Common myeloid progenitor, CD34-positive (primary cell): ENCODE results near the gene GPR137B.

Experiments
- CTCF ChIA-PET: fragments of 350-600 bp; sonication (Branson Sonifier 250); formaldehyde crosslinking; loops from one replicate; lab custom pipeline; 2021; ENCODE audit warnings: antibody characterized with exemption; lab: Charles Lee
- POLR2A ChIA-PET: fragments of 350-600 bp; sonication (Branson Sonifier 250); formaldehyde crosslinking; loops from one replicate; lab custom pipeline; 2021; ENCODE audit warnings: antibody characterized with exemption; lab: Charles Lee
- DNase-seq, 3 donors: peaks; one replicate each; pipeline versions ENCODE4 v3.0.0 to v3.0.0-alpha.2; 2013
- H3K27ac ChIP-seq, 2 experiments: 1 replicate in 1 of 2; 2 replicates in 1 of 2; pipeline ENCODE4 v1.7.0; 2013; ENCODE audit warnings: inconsistent platforms in 2 of 2, low read length in 2 of 2, mild to moderate bottlenecking in 2 of 2, low read depth in 1 of 2, moderate library complexity in 1 of 2; ENCODE audit not compliant: severe bottlenecking in 2 of 2, insufficient read depth in 1 of 2, poor library complexity in 1 of 2
- H3K27me3 ChIP-seq, 5 experiments: replicated peaks in 2 of 5; 1 replicate in 3 of 5; 2 replicates in 2 of 5; pipeline versions ENCODE4 v1.6.1 to v1.7.0; 2013; ENCODE audit warnings: low read length in 4 of 5, mild to moderate bottlenecking in 2 of 5, moderate library complexity in 2 of 5, inconsistent platforms in 1 of 5; ENCODE audit not compliant: insufficient read depth in 5 of 5, control insufficient read depth in 4 of 5
- H3K36me3 ChIP-seq, 4 experiments: 1 replicate in 2 of 4; 2 replicates in 2 of 4; pipeline versions ENCODE4 v1.6.1 to v1.7.0; 2013; ENCODE audit warnings: low read length in 3 of 4, control low read depth in 1 of 4, mild to moderate bottlenecking in 1 of 4; ENCODE audit not compliant: control insufficient read depth in 4 of 4, insufficient read depth in 4 of 4
- H3K4me1 ChIP-seq, 4 experiments: 1 replicate in 3 of 4; 2 replicates in 1 of 4; pipeline versions ENCODE4 v1.6.1 to v1.7.1; 2013; ENCODE audit warnings: low read length in 3 of 4, mild to moderate bottlenecking in 3 of 4, control low read depth in 1 of 4, inconsistent platforms in 1 of 4, moderate library complexity in 1 of 4; ENCODE audit not compliant: control insufficient read depth in 4 of 4, insufficient read depth in 4 of 4; ENCODE audit errors: control extremely low read depth in 1 of 4
- H3K4me3 ChIP-seq, 7 experiments: 1 replicate in 4 of 7; 2 replicates in 3 of 7; pipeline versions ENCODE4 v1.5.1 to v1.7.0; 2013; ENCODE audit warnings: mild to moderate bottlenecking in 7 of 7, low read length in 6 of 7, moderate library complexity in 6 of 7, inconsistent platforms in 2 of 7, low read depth in 2 of 7, control low read depth in 1 of 7; ENCODE audit not compliant: insufficient read depth in 4 of 7, control insufficient read depth in 1 of 7; ENCODE audit errors: extremely low read depth in 1 of 7
- H3K9me3 ChIP-seq, 5 experiments: 1 replicate in 4 of 5; 2 replicates in 1 of 5; pipeline versions ENCODE4 v1.6.1 to v1.7.1; 2013; ENCODE audit warnings: low read length in 4 of 5, mild to moderate bottlenecking in 2 of 5, inconsistent platforms in 1 of 5, low read depth in 1 of 5, moderate library complexity in 1 of 5; ENCODE audit not compliant: control insufficient read depth in 4 of 5, insufficient read depth in 2 of 5; ENCODE audit errors: control extremely low read depth in 1 of 5
- whole genome bisulfite sequencing: methylation state at CpG from one replicate; pipeline ENCODE4 v1.1.5; 2013; ENCODE audit not compliant: insufficient coverage; 5-methylcytosine and 5-hydroxymethylcytosine counted together

Gene GPR137B

DNA sequence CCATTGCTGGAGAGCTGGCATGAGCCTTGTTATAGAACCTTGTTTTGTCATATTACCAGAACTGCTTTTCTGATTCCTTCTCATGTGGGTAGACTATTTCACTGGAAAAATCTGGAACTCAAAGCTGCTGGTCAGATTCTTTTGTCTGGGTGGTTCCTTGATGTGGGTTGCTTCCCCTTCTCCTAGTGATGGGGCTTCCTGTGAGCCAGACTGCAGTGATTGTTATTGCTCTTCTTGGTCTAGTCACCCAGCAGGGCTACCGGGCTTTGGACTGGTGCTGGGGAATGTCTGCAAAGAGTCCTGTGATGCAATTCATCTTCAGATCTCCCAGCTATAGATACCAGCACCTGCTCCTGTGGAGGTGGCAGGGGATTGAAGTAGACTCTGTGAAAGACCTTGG lies 59.4 kb downstream of the GPR137B start:
- WGBS, result no CpG with 5 or more reads among the region's 1 CpG

DNA sequence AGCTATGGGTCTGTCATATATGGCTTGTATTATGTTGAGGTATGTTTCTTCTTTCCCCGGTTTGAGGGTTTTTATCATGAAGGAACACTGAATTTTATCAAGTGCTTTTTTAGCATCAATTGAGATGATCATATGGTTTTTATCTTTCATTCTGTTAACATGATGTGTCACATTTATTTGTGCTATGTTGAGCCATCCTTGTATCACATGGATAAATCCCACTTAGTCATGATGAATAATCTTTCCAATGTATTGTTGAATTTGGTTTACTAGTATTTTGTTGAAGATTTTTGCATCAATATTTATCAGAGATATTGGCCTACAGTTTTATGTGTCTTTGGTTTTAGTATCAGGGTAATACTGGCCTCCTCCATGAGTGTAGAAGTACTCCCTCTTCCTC lies 61.7 kb downstream of the GPR137B start:
- H3K9me3 ChIP-seq, result peaks cover 4 to 36% (median 15%) of the 10 kb centered on the region in 5 experiments
- no peaks in the 10 kb centered on the region for H3K27me3 ChIP-seq
- no peak overlapping the region for H3K27ac ChIP-seq
- 40% methylated on average over 1 of the region's 1 CpG for WGBS
- H3K4me1 ChIP-seq, result no peaks in the 10 kb centered on the region
- peaks cover 3 to 58% (median 16%) of the 10 kb centered on the region in 4 experiments for H3K36me3 ChIP-seq
- DNase-seq, result no peak
- ChIA-PET POLR2A (no interaction called here), CTCF (no interaction called here)
- H3K4me3 ChIP-seq, result no peak overlapping the region

More for the DNA sequence above, 59.4 kb downstream of the GPR137B start:
- H3K27ac ChIP-seq, result no peak overlapping the region
- ChIA-PET CTCF (no interaction called here), POLR2A (no interaction called here)
- no peaks in the 10 kb centered on the region for H3K4me1 ChIP-seq
- peaks cover 3 to 63% (median 12%) of the 10 kb centered on the region in 4 experiments for H3K36me3 ChIP-seq
- no peaks in the 10 kb centered on the region for H3K27me3 ChIP-seq
- no peak for DNase-seq
- H3K4me3 ChIP-seq, result peak overlapping the region in 1 of 7 experiments; percentile 4
- H3K9me3 ChIP-seq, result peaks cover 6 to 57% (median 20%) of the 10 kb centered on the region in 5 experiments

DNA sequence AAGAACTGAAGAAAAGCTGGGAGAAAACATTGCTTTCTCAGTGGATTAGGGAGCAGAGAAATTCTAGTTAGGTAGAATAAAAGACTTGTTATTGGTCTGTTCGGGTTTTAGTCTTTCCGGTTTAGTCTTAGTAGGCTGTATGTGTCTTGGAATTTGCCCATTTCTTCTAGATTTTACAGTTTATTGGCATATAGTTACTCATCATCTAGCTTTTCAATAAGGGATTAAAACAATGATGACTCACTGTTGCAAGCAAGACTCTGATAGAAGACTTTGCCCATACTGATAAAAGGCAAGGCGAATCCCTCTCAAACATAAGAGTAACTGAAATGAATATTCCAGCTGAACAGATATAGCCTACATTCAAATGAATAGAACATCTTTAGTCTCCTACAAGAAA lies 62.3 kb downstream of the GPR137B start:
- peaks cover 4 to 32% (median 15%) of the 10 kb centered on the region in 5 experiments for H3K9me3 ChIP-seq
- no peak overlapping the region for H3K4me3 ChIP-seq
- no peak overlapping the region for H3K27ac ChIP-seq
- no peaks in the 10 kb centered on the region for H3K27me3 ChIP-seq
- CTCF ChIA-PET, result no interaction called here
- DNase-seq, result no peak
- peaks cover 8 to 61% (median 16%) of the 10 kb centered on the region in 4 experiments for H3K36me3 ChIP-seq
- POLR2A ChIA-PET, result no interaction called here
- no CpG with 5 or more reads among the region's 3 CpGs for WGBS
- H3K4me1 ChIP-seq, result no peaks in the 10 kb centered on the region

DNA sequence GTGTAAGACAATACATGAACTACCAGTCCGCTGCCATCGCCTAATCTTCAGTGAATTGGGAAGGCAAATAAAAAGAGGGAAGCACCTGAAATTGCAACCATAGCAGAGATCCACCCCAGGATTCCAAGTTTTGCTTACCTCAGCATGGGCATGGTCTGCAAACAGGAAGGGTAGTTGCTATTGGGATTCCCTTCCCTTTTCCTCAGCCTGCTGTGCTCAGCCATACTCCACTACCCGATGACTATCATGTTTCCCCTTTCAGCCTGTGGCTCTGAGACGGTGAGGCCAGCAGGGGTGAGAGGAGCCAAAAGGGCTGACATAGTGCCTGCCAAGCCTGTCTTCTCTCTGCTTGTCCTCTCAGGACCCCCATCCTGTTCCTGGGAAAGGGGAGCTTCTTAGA lies 64.2 kb downstream of the GPR137B start:
- WGBS, result 90% methylated on average over 4 of the region's 4 CpGs
- H3K36me3 ChIP-seq, result peaks cover 8 to 58% (median 16%) of the 10 kb centered on the region in 4 experiments

DNA sequence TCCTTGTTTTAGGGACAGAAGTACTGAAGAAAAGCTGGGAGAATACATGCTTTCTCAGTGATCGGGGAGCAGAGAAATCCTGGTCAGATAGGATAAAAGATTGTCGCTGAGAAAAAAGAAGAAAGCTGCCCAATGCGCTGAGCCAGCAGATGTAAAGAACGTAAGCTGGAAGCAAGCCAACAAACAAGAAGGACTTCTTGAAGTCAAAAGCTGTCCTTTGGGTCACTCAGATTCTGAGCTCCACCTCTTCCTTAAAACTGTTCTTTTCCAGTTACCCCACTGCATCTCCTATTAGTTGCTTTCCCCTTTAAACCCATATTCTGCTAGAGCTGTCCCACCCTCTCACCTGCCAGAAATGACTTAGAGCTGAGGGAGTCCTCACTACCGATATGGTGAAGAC lies 64.8 kb downstream of the GPR137B start:
- peaks cover 9 to 52% (median 16%) of the 10 kb centered on the region in 4 experiments for H3K36me3 ChIP-seq
- H3K4me1 ChIP-seq, result no peaks in the 10 kb centered on the region
- POLR2A ChIA-PET, result no interaction called here
- H3K27ac ChIP-seq, result no peak overlapping the region
- no peak overlapping the region for H3K4me3 ChIP-seq
- peaks cover 3 to 10% (median 5%) of the 10 kb centered on the region in 5 experiments for H3K9me3 ChIP-seq
- no peak for DNase-seq
- CTCF ChIA-PET, result interaction anchor here (0.6 to 1.0 kb wide), 2 partner anchors 12 to 313 kb away, joined by 3 read pairs; no protein-coding TSS in a partner anchor
- 100% methylated on average over 4 of the region's 5 CpGs for WGBS
- H3K27me3 ChIP-seq, result no peaks in the 10 kb centered on the region

More for the DNA sequence above, 64.2 kb downstream of the GPR137B start:
- Histone ChIP-seq H3K9me3 (peaks cover 4 to 16% (median 9%) of the 10 kb centered on the region in 5 experiments), H3K27me3 (no peaks in the 10 kb centered on the region), H3K4me1 (no peaks in the 10 kb centered on the region), H3K27ac (no peak overlapping the region), H3K4me3 (no peak overlapping the region)
- DNase-seq, result no peak
- CTCF ChIA-PET, result interaction anchor here (0.6 to 1.0 kb wide), 2 partner anchors 13 to 313 kb away, joined by 3 read pairs; no protein-coding TSS in a partner anchor
- POLR2A ChIA-PET, result no interaction called here

DNA sequence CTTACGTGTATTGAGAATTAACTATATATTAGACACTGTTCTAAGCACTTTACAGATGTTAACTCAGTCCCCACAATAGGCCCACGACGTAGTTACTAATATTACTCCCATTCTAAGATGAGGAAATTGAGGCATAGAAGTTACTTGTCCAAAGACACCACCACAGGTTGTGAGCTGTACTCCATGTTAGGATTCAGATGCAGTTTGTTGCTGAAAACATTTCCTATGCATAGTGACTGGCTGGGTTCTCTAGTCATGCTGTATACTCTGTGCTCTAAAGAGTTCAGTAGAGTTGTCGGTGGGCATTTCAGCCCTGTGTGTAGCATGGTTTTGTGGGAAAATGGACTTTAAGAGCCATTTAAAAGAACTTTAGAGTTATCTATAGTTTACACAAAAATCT lies 65.2 kb downstream of the GPR137B start:
- Histone ChIP-seq H3K4me3 (no peak overlapping the region), H3K27ac (no peak overlapping the region), H3K36me3 (peaks cover 10 to 48% (median 16%) of the 10 kb centered on the region in 4 experiments), H3K4me1 (no peaks in the 10 kb centered on the region), H3K27me3 (no peaks in the 10 kb centered on the region), H3K9me3 (peaks cover under 1 to 6% (median 4%) of the 10 kb centered on the region in 5 experiments)
- WGBS, result 90% methylated on average over 2 of the region's 4 CpGs
- ChIA-PET POLR2A (no interaction called here), CTCF (interaction anchor here (1.0 kb wide), 1 partner anchor 12 kb away, joined by 3 read pairs; no protein-coding TSS in a partner anchor)
- DNase-seq, result no peak

DNA sequence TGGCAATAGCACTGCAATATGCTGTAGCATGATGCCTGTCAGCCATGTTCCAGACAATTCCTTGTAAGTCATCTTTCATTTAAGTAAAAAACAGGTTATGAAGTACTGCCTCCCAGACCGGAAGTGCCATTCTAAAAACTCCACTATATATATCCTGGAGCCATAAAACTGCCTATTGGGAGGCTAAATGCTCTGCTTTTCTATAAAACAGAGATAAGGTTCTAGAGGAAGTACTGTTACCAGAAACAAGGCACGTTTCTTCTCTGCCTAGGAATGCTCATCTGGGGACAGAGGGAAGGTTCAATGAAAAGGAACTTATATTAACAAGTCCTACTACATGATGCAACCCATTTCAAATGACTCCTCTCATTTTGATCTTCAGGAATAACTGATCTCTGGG lies 66.8 kb downstream of the GPR137B start:
- DNase-seq, result no peak
- H3K36me3 ChIP-seq, result peaks cover 13 to 40% (median 19%) of the 10 kb centered on the region in 4 experiments
- no peak overlapping the region for H3K27ac ChIP-seq
- ChIA-PET CTCF (no interaction called here), POLR2A (no interaction called here)
- H3K4me1 ChIP-seq, result no peaks in the 10 kb centered on the region
- H3K27me3 ChIP-seq, result no peaks in the 10 kb centered on the region
- peaks cover 0 to 2% (median 0%) of the 10 kb centered on the region in 5 experiments for H3K9me3 ChIP-seq
- H3K4me3 ChIP-seq, result no peak overlapping the region
- WGBS, result 86% methylated on average over 1 of the region's 2 CpGs
